Loucy (cell line): ENCODE data around the gene RBM33.

Experiments used
- EZH2phosphoT487 ChIP-seq: fragments of 200-600 bp; IDR thresholded peaks from 2 replicates; pipeline ENCODE4 v1.6.1; 2018; ENCODE audit warnings: antibody characterized with exemption, mild to moderate bottlenecking, moderate library complexity, borderline replicate concordance
- TF ChIP-seq, protein P1 (sequence below): fragments of 200-600 bp; sonication (generic); conservative IDR thresholded peaks from 2 replicates; pipeline ENCODE4 v1.5.1; 2014; ENCODE audit warnings: mild to moderate bottlenecking, antibody characterized with exemption, low read length

DNA sequence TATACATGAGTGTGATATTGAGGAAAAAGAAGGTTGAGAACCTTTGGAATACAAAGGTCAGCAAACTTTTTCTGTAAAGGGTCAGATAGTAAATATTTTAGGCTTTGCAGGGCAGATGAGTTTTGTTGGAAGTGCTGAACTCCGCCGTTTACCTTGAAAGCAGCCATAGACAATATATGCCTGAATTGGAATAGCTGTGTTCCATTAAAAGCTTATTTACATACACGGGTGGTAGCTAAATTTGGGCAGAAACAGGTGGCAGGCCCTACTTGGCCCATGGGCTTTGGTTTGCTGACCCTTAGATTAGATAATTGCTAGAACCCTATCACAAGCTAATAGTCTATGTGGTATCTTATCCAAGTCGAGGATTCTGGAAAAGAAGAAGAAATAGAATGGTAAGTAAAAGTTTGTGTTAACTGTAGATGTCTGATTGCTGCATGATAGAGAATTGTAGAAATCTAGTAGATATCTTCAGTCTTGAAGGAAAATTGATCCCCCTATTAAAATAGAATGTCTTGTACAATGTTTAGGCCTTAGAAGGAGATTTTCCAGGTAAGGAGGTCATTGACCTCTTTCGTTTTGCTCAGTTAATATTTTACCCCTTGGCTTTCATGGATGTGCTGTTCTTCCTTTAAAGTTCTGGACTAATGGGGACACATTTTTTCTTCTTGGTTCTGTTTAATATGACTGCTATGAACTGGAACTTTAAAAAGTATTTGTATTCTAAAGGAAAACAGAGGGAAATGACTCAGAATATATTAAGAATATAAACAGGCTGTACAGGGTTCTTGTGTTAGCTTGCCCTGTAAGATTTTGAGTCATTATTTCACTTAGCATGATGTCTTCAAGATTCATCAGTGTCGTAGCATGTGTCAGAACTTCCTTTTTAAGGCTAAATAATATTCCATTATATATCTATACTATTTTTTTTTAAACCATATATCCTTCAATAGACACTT, 8.0 kb downstream of the RBM33 start:
- TF ChIP-seq, protein P1, sequence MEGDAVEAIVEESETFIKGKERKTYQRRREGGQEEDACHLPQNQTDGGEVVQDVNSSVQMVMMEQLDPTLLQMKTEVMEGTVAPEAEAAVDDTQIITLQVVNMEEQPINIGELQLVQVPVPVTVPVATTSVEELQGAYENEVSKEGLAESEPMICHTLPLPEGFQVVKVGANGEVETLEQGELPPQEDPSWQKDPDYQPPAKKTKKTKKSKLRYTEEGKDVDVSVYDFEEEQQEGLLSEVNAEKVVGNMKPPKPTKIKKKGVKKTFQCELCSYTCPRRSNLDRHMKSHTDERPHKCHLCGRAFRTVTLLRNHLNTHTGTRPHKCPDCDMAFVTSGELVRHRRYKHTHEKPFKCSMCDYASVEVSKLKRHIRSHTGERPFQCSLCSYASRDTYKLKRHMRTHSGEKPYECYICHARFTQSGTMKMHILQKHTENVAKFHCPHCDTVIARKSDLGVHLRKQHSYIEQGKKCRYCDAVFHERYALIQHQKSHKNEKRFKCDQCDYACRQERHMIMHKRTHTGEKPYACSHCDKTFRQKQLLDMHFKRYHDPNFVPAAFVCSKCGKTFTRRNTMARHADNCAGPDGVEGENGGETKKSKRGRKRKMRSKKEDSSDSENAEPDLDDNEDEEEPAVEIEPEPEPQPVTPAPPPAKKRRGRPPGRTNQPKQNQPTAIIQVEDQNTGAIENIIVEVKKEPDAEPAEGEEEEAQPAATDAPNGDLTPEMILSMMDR, result no peak
- TF ChIP-seq EZH2phosphoT487, result no peak
